ENCODE data around the gene PRKAG2. TPM values are rescaled to one million over a fixed set of nuclear protein-coding genes. Genes with fewer than 3 reads are reported as not detected.

Gene PRKAG2
- total and polyA plus RNA-seq, 2 of the 13 experiments (the other 11 are each of a cell fraction or from before 2014, with no cell fraction given): 0.90 to 1.3 TPM

- ChIA-PET CTCF (ENCODE audit: low intra/inter-chr PET ratio, low total read pairs) (no interaction called here), POLR2A (no interaction called here)
- Histone ChIP-seq H3K9me3 (ENCODE audit: low read length) (no peaks in the 10 kb centered on the region), H3K79me2 (ENCODE audit: insufficient read depth, low read length) (no peaks in the 10 kb centered on the region), H3K4me3 (replicated peaks in 1 of 3; ENCODE audit: insufficient read depth in 1 of 3, low read depth in 2 of 3, low read length in 3 of 3) (no peak overlapping the region), H4K20me1 (ENCODE audit: insufficient read depth, low read length) (no peaks in the 10 kb centered on the region), H2AFZ (ENCODE audit: low read length) (no peak overlapping the region), H3K4me1 (ENCODE audit: insufficient read depth, low read length) (no peaks in the 10 kb centered on the region), H3K9ac (ENCODE audit: insufficient read depth, low read depth, low read length) (no peak overlapping the region), H3K36me3 (replicated peaks in 1 of 2; ENCODE audit: control insufficient read depth in 1 of 2, insufficient read depth in 2 of 2, low read length in 2 of 2) (no peaks in the 10 kb centered on the region), H3K27ac (ENCODE audit: extremely low read length, insufficient read depth, low read length) (no peak overlapping the region), H3K27me3 (ENCODE audit: control insufficient read depth in 1 of 2, insufficient read depth in 2 of 2, low read length in 2 of 2) (peaks cover 0 to 3% of the 10 kb centered on the region in 2 experiments; a peak in 3 of 5 replicates), H3K4me2 (ENCODE audit: low read depth, low read length) (no peak overlapping the region)
- no peak for DNase-seq (ENCODE audit: low spot score)
- intact Hi-C loops (cut with micrococcal nuclease; ENCODE audit: unreplicated experiment) (no loop called here), in situ Hi-C loops (cut with HindIII; ENCODE audit: extremely low pct_ligation_motif_present, low pct_unique_long_range_greater_than_20kb) (no loop called here)
- WGBS (ENCODE audit: low lambda C conversion rate): 55% methylated on average over 16 of the region's 16 CpGs
- BruUV-seq (replicated peaks): no TSS peak
- no peak for ATAC-seq
- no peak for FAIRE-seq
- TF ChIP-seq PREB (CRISPR knock-in tag; IDR thresholded peaks at IDR 0.05): no peak
- no peak for TF ChIP-seq DMAP1 (CRISPR knock-in tag; IDR thresholded peaks at IDR 0.05)
- no peak for TF ChIP-seq LCORL (IDR thresholded peaks at IDR 0.05)
- TF ChIP-seq LCORL (CRISPR knock-in tag; IDR thresholded peaks at IDR 0.05): no peak
- no peak for TF ChIP-seq PRMT3 (CRISPR knock-in tag; IDR thresholded peaks at IDR 0.05; ENCODE audit: borderline replicate concordance, low read depth)
- TF ChIP-seq MAZ (IDR thresholded peaks at IDR 0.05; ENCODE audit: borderline replicate concordance, low read depth, low read length): no peak
- TF ChIP-seq MAZ (CRISPR knock-in tag; IDR thresholded peaks at IDR 0.05; ENCODE audit: low read depth): no peak
- TF ChIP-seq ELF1 (CRISPR knock-in tag; IDR thresholded peaks at IDR 0.05): no peak
- no peak for TF ChIP-seq HMG20A (CRISPR knock-in tag; IDR thresholded peaks at IDR 0.05; ENCODE audit: borderline replicate concordance)
- no peak for TF ChIP-seq NCOA2 (CRISPR knock-in tag; IDR thresholded peaks at IDR 0.05)
- TF ChIP-seq ZNF660 (CRISPR knock-in tag; IDR thresholded peaks at IDR 0.05; ENCODE audit: borderline replicate concordance, low read depth): no peak
- TF ChIP-seq USF2 (IDR thresholded peaks at IDR 0.05; ENCODE audit: low read depth, low read length): no peak
- no peak for TF ChIP-seq USF2 (CRISPR knock-in tag; IDR thresholded peaks at IDR 0.05; ENCODE audit: borderline replicate concordance)
- no peak for TF ChIP-seq U2AF2 (IDR thresholded peaks at IDR 0.05; ENCODE audit: low read depth, low read length)
- no peak for TF ChIP-seq TCF12 (IDR thresholded peaks at IDR 0.05)
- no peak for TF ChIP-seq TCF12 (CRISPR knock-in tag; IDR thresholded peaks at IDR 0.05)
- TF ChIP-seq IKZF5 (CRISPR knock-in tag; IDR thresholded peaks at IDR 0.05): no peak
- TF ChIP-seq ZNF761 (CRISPR knock-in tag; conservative IDR thresholded peaks at IDR 0.05): no peak
- TF ChIP-seq SCMH1 (CRISPR knock-in tag; IDR thresholded peaks at IDR 0.05; ENCODE audit: borderline replicate concordance): no peak
Measured at GRCh38 chr7:151856516-151856915, 20.4 kb downstream of the PRKAG2 start.
